22Rv1 (cell line): ENCODE data around the gene MYO9B.

ENCODE experiments used
- H3K27ac ChIP-seq: fragments of 450-650 bp; 2 replicates; pipeline ENCODE4 v1.5.1; 2017
- ZFX ChIP-seq: fragments of 450-650 bp; IDR thresholded peaks from 2 replicates; pipeline ENCODE4 v1.6.1; 2017; ENCODE audit warnings: antibody characterized with exemption, borderline replicate concordance
- TF ChIP-seq, protein P1 (sequence below): fragments of 450-650 bp; IDR thresholded peaks from 2 replicates; pipeline ENCODE4 v1.5.1; 2017; ENCODE audit warnings: mild to moderate bottlenecking

MYO9B gene, protein sequence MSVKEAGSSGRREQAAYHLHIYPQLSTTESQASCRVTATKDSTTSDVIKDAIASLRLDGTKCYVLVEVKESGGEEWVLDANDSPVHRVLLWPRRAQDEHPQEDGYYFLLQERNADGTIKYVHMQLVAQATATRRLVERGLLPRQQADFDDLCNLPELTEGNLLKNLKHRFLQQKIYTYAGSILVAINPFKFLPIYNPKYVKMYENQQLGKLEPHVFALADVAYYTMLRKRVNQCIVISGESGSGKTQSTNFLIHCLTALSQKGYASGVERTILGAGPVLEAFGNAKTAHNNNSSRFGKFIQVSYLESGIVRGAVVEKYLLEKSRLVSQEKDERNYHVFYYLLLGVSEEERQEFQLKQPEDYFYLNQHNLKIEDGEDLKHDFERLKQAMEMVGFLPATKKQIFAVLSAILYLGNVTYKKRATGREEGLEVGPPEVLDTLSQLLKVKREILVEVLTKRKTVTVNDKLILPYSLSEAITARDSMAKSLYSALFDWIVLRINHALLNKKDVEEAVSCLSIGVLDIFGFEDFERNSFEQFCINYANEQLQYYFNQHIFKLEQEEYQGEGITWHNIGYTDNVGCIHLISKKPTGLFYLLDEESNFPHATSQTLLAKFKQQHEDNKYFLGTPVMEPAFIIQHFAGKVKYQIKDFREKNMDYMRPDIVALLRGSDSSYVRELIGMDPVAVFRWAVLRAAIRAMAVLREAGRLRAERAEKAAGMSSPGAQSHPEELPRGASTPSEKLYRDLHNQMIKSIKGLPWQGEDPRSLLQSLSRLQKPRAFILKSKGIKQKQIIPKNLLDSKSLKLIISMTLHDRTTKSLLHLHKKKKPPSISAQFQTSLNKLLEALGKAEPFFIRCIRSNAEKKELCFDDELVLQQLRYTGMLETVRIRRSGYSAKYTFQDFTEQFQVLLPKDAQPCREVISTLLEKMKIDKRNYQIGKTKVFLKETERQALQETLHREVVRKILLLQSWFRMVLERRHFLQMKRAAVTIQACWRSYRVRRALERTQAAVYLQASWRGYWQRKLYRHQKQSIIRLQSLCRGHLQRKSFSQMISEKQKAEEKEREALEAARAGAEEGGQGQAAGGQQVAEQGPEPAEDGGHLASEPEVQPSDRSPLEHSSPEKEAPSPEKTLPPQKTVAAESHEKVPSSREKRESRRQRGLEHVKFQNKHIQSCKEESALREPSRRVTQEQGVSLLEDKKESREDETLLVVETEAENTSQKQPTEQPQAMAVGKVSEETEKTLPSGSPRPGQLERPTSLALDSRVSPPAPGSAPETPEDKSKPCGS (N-terminal part only)

DNA sequence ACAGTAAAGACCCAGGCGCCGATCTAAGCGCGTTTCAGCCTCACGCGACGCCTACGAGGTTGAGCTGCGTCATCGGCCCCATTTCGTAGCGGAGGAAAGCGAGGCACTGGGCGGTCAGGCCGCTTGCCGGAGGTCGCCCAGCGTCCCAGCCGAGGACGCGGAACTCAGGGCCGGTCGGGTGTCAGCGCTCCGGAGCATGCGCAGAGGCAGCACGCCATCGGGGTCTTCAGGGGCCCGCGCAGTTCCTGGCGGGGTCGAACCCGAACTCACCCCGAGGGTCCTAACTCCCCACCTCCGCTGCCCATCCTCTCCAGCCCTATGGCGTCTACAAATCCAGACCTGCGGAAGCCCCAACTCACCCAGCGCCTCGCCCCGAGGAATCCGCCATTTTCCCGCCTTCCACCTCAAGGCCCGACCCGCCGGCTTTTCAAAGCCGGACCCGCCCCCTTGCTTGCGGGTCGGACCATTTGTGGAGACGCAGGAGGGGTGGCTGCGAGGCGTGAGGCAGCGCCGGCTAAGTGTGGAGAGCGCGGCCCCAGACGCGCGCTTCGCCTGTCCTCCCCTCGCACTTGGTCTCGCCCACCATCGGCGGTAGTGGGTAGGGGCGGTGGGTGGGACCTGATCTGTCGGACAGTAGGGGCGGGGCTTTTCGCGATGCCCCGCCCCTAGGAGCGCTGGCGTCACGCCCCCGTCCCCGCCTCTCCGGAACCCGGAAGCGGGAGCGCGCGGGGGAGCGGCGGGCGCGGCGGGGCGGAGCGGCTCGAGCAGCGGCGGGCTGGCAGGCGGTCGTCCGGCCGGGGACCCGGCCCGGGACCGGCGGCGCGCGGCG lies at the start of gene MYO9B, which contains the start of gene HAUS8:
TSS of gene MYO9B (plus strand) at position 743 of the 829 bp plus-strand sequence. CDS start 25,941 bp downstream, outside the sequence.
TSS of gene HAUS8 (minus strand) at position 418 of the 829 bp plus-strand sequence. CDS start at position 388, 30 bp downstream.
- TF ChIP-seq, protein P1, sequence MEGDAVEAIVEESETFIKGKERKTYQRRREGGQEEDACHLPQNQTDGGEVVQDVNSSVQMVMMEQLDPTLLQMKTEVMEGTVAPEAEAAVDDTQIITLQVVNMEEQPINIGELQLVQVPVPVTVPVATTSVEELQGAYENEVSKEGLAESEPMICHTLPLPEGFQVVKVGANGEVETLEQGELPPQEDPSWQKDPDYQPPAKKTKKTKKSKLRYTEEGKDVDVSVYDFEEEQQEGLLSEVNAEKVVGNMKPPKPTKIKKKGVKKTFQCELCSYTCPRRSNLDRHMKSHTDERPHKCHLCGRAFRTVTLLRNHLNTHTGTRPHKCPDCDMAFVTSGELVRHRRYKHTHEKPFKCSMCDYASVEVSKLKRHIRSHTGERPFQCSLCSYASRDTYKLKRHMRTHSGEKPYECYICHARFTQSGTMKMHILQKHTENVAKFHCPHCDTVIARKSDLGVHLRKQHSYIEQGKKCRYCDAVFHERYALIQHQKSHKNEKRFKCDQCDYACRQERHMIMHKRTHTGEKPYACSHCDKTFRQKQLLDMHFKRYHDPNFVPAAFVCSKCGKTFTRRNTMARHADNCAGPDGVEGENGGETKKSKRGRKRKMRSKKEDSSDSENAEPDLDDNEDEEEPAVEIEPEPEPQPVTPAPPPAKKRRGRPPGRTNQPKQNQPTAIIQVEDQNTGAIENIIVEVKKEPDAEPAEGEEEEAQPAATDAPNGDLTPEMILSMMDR: no peak
- no peak for TF ChIP-seq ZFX

DNA sequence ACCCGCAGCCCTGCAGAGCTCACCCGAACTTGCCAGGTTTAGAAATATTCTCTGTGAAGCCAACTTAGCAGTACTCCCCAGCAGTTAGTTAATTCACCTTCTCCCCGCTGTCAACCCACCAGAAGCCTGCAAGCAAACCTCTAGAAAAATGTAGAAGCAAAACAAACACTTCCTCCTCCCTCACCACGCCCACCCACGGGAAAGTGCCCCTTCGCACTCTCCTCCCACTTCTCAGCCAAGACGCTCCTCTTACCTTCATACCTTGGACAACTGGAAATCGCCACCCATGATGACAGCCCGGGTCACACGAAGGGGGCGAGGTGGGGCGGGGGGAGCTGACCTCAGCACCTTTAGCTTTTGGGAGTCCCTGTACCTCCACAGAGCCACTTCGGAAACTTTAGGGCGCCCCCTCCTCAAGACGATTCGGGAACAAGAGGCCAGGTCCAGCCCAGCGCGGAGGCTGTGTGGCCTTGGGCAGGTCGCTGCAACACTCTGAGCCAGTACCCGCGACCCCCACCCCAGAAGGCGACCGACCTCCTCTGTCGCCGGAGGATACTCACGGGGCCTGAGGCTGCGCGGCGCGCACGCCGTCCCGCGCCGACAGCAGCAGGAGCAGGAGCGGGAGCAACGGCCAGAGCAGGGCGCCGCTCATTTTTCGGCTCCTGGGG lies 49.5 kb upstream of the MYO9B start:
- no peak for TF ChIP-seq ZFX
- TF ChIP-seq, protein P1: no peak

More for the DNA sequence above, at the start of gene MYO9B, which contains the start of gene HAUS8:
- H3K27ac ChIP-seq: peak within 1 kb of the TSS; percentile 77

DNA sequence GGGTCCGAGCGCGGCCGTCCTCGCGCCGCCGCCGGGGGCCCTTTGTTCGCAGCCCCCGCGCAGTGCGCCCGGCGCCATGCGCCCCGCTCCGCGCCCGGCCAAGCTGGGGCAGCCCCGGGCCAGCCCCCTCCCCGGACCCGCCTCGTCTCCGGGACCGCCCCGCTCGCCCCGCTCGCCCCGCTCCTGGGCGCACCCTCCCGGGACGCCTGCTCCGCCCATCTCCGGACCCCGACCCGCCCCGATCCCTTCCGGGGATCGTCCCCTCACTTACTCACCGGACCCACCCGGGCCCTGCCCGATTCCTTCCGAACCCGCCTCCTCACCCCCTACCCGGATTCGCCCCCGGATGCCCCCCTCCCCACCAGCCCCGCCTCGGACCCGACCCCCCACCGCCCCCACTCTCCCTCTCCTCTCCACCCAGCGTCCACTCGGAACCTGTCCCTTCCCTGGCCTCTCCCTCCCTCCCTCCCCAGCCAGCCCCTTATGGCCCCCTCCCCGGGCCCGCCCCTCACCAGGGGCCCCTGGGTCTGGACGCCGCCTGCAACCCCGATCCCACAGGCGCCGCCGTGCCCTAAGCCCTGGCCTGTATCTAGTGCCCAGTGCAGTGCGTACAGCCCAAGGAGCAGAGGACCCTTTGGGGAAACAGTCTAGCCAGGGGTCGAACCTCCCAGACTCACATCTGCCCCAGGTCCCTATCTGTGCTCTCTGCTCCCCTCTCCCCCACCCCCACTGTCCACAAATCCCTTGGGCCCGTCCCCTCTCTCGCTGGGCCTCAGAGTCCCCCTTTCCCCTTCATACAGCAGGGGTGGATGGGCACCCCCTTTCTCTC lies 48.7 kb upstream of the MYO9B start, which contains the start of gene CPAMD8:
TSS of gene CPAMD8 (minus strand) at position 105 of the 829 bp plus-strand sequence. CDS start 168 bp downstream, outside the sequence.
- TF ChIP-seq ZFX: no peak
- TF ChIP-seq, protein P1: no peak
- H3K27ac ChIP-seq: no peak within 1 kb of the TSS

More for the DNA sequence above, 49.5 kb upstream of the MYO9B start:
- no peak overlapping the region for H3K27ac ChIP-seq

DNA sequence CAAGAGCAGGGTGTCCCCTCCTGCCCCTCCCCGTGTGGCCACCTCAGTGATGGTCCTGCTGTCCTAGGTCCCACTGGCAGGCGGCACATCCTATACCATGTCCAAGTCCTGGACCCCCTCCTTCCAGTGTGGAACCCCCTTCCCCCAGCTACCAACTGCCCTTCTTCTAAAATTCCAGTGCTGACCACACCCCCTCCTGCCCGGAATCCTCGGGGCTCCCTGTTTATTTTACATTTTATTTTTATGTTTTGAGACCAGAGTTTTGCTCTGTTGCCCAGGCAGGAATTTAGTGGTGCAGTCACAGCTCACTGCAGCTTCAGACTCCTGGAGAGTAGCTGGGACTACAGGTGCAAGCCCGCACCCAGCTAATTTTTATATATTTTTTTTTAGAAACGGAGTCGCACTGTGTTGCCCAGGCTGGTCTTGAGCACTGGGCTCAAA lies 48.0 kb upstream of the MYO9B start:
- TF ChIP-seq, protein P1: no peak
- no peak for TF ChIP-seq ZFX
- H3K27ac ChIP-seq: no peak overlapping the region

DNA sequence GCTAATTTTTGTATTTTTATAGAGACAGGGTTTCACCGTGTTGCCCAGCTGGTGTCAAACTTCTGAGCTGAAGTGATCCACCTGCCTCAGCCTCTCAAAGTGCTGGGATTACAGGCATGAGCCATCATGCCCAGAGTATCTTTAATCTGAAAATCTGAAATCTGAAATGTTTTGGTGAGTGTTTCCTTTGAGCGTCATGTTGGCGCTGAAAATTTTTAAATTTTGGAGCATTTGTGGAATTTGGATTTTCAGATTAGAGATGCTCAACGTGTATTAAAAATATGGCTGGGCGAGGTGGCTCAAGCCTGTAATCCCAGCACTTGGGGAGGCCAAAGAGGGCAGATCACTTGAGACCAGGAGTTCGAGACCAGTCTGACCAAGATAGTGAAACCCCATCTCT lies 43.8 kb upstream of the MYO9B start:
- TF ChIP-seq, protein P1: no peak
- TF ChIP-seq ZFX: no peak
- H3K27ac ChIP-seq: no peak overlapping the region
